Neural progenitor cell (in vitro differentiated cells): ENCODE results near the gene UBE2O. TPM values are rescaled to one million over a fixed set of nuclear protein-coding genes. Genes with fewer than 3 reads are reported as not detected.

Source experiments
- DNase-seq: peaks from one replicate; pipeline ENCODE4 v3.0.0-alpha.2; 2016; ENCODE audit warnings: low spot score
- H2AFZ ChIP-seq: fragments of 200-600 bp; sonication (generic); replicated peaks from 2 replicates; pipeline ENCODE4 v1.6.1; 2016; ENCODE audit warnings: antibody characterized with exemption
- H3F3A ChIP-seq: fragments of 200-600 bp; sonication (generic); 2 replicates; pipeline ENCODE4 v1.6.1; 2016; ENCODE audit warnings: antibody characterized with exemption, low read depth
- H3K27ac ChIP-seq: fragments of 200-600 bp; sonication (generic); 2 replicates; pipeline ENCODE4 v1.5.1; 2016; ENCODE audit warnings: mild to moderate bottlenecking
- H3K27me3 ChIP-seq: fragments of 200-600 bp; sonication (generic); 2 replicates; pipeline ENCODE4 v1.6.1; 2016; ENCODE audit warnings: mild to moderate bottlenecking, moderate library complexity
- H3K36me3 ChIP-seq: fragments of 200-600 bp; sonication (generic); 2 replicates; pipeline ENCODE4 v1.5.1; 2016
- H3K4me1 ChIP-seq: fragments of 200-600 bp; sonication (generic); 2 replicates; pipeline ENCODE4 v1.6.1; 2016; ENCODE audit warnings: mixed run types
- H3K4me2 ChIP-seq: fragments of 200-600 bp; sonication (generic); 2 replicates; pipeline ENCODE4 v1.6.1; 2016
- H3K4me3 ChIP-seq: fragments of 200-600 bp; sonication (generic); 2 replicates; pipeline ENCODE4 v1.5.1; 2016
- H3K79me2 ChIP-seq: fragments of 200-600 bp; sonication (generic); 2 replicates; pipeline ENCODE4 v1.6.1; 2016; ENCODE audit warnings: low read depth
- H3K9ac ChIP-seq: fragments of 200-600 bp; sonication (generic); 2 replicates; pipeline ENCODE4 v1.6.1; 2016
- H3K9me3 ChIP-seq: fragments of 200-600 bp; sonication (generic); 2 replicates; pipeline ENCODE4 v1.5.1; 2016; ENCODE audit warnings: low read depth
- H4K20me1 ChIP-seq: fragments of 200-600 bp; sonication (generic); 2 replicates; pipeline ENCODE4 v1.6.1; 2016; ENCODE audit warnings: low read depth
- H3K27ac Mint-ChIP-seq: 3 replicates; pipeline ENCODE4 v1.8.0; 2021; ENCODE audit warnings: mixed read lengths
- H3K27me3 Mint-ChIP-seq: 2 replicates; pipeline ENCODE4 v1.8.0; 2022; ENCODE audit warnings: low read depth, mild to moderate bottlenecking, inconsistent platforms, moderate library complexity, mixed read lengths; ENCODE audit not compliant: insufficient read depth
- H3K36me3 Mint-ChIP-seq: 3 replicates; pipeline ENCODE4 v1.8.0; 2021; ENCODE audit warnings: mixed read lengths
- H3K4me1 Mint-ChIP-seq: 3 replicates; pipeline ENCODE4 v1.8.0; 2021; ENCODE audit warnings: mixed read lengths
- H3K4me3 Mint-ChIP-seq: 3 replicates; pipeline ENCODE4 v1.8.0; 2021; ENCODE audit warnings: mild to moderate bottlenecking, moderate library complexity, mixed read lengths
- H3K9me3 Mint-ChIP-seq: 3 replicates; pipeline ENCODE4 v1.8.0; 2020; ENCODE audit warnings: mixed read lengths
- EZH2 ChIP-seq: fragments of 200-600 bp; sonication (generic); IDR thresholded peaks from 2 replicates; pipeline ENCODE4 v1.6.1; 2017; ENCODE audit warnings: antibody characterized with exemption, mild to moderate bottlenecking, moderate library complexity
- EZH2phosphoT487 ChIP-seq: fragments of 200-600 bp; sonication (generic); IDR thresholded peaks from 2 replicates; pipeline ENCODE4 v1.6.1; 2017; ENCODE audit warnings: antibody characterized with exemption
- total RNA-seq: library from RNA; depleted of rRNA; stranded (reverse); fragments of >200 nt; gene quantifications from 2 replicates; pipeline ENCODE4 v1.2.3, GENCODE V29; 2015; ENCODE audit warnings: low replicate concordance
- TF ChIP-seq, protein P1 (sequence below): fragments of 200-600 bp; sonication (generic); IDR thresholded peaks from 2 replicates; pipeline ENCODE4 v1.5.1; 2017; ENCODE audit warnings: antibody characterized with exemption, mild to moderate bottlenecking

The UBE2O gene
- total RNA-seq, 1 donor from 2014 or later, result 20.6 TPM

GRCh38 chr17:76431509-76431908 lies 21.4 kb downstream of the UBE2O start:
- H4K20me1 ChIP-seq, result peaks cover 84% of the 10 kb centered on the region
- H3K27ac Mint-ChIP-seq, result no peak overlapping the region
- no peak for DNase-seq

DNA sequence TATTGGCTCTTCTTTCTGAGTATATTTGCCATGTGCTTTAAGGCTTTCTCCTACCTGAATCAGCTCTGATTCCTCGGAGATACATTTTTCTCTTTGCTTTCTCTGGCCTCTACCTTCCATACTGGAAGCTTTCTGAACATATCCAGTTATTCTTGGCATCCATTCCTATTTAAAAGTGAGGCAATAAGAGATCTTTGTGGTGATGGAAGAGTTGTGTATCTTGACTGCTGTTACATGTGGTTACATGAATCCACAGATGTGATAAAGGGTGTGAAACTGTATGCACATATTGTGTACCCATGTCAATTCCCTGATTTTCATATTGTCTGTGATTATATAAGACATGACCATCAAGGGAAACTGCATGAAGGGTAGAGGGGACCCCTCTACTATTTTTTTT lies 24.4 kb downstream of the UBE2O start:
- H3K79me2 ChIP-seq, result peaks cover 80% of the 10 kb centered on the region

More at GRCh38 chr17:76431509-76431908, 21.4 kb downstream of the UBE2O start:
- Histone ChIP-seq H3K27me3 (no peaks in the 10 kb centered on the region), H3K4me3 (no peak overlapping the region), H3K79me2 (peaks cover 84% of the 10 kb centered on the region), H3F3A (peaks cover 8% of the 10 kb centered on the region), H3K9ac (no peak overlapping the region), H2AFZ (no peak overlapping the region), H3K27ac (no peak overlapping the region), H3K36me3 (no peaks in the 10 kb centered on the region), H3K4me1 (peaks cover 17% of the 10 kb centered on the region), H3K9me3 (no peaks in the 10 kb centered on the region), H3K4me2 (no peak overlapping the region)
- Mint-ChIP-seq H3K4me1 (peaks cover 19% of the 10 kb centered on the region), H3K9me3 (peaks cover 5% of the 10 kb centered on the region), H3K27me3 (no peaks in the 10 kb centered on the region), H3K36me3 (peaks cover 16% of the 10 kb centered on the region), H3K4me3 (no peak overlapping the region)
- TF ChIP-seq, protein P1, sequence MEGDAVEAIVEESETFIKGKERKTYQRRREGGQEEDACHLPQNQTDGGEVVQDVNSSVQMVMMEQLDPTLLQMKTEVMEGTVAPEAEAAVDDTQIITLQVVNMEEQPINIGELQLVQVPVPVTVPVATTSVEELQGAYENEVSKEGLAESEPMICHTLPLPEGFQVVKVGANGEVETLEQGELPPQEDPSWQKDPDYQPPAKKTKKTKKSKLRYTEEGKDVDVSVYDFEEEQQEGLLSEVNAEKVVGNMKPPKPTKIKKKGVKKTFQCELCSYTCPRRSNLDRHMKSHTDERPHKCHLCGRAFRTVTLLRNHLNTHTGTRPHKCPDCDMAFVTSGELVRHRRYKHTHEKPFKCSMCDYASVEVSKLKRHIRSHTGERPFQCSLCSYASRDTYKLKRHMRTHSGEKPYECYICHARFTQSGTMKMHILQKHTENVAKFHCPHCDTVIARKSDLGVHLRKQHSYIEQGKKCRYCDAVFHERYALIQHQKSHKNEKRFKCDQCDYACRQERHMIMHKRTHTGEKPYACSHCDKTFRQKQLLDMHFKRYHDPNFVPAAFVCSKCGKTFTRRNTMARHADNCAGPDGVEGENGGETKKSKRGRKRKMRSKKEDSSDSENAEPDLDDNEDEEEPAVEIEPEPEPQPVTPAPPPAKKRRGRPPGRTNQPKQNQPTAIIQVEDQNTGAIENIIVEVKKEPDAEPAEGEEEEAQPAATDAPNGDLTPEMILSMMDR, result no peak
- TF ChIP-seq EZH2phosphoT487 (no peak), EZH2 (no peak)

DNA sequence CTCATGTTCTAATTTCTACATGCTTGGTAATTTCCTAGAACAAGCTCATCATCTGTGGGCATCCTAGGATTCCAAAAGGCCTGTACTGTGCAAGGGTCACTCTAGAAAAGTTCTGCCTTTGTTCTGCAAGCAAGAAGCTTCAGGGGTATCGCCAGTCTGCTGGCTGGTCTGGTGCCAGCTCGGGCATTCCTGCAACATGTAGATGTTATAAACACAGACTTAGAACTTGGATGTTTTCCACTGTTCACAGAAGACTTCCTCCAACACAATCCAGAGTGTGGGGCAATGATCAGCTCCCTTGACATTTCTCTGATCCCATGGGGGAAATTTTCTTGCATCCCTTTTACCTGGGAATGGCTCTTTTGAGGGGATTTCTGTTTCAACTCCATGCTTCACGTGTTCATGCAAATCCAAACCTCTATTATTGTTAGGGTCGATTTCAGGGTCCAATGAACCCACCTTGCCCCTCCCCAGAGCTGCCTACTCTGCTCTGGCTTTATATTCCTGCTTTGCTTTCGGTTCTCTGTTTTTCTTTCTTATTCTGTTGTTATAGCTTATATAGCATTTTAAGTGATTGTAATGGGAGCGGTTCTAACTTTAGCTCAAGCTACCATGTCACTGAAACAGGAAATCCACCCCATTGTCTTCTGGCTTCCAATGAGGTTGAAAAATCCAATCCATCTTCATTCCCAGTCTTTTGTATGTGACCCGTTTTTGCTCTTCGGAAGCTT lies 25.3 kb downstream of the UBE2O start:
- Histone ChIP-seq H3K27me3 (no peaks in the 10 kb centered on the region), H3K9me3 (no peaks in the 10 kb centered on the region), H3F3A (peaks cover 6% of the 10 kb centered on the region), H3K36me3 (no peaks in the 10 kb centered on the region), H3K9ac (no peak overlapping the region), H3K79me2 (peaks cover 71% of the 10 kb centered on the region), H3K4me3 (no peak overlapping the region), H3K27ac (no peak overlapping the region), H2AFZ (no peak overlapping the region), H3K4me2 (no peak overlapping the region), H3K4me1 (peaks cover 17% of the 10 kb centered on the region), H4K20me1 (peaks cover 63% of the 10 kb centered on the region)
- Mint-ChIP-seq H3K27me3 (no peaks in the 10 kb centered on the region), H3K9me3 (peaks cover 11% of the 10 kb centered on the region), H3K4me3 (no peak overlapping the region), H3K36me3 (peaks cover 9% of the 10 kb centered on the region), H3K4me1 (peaks cover 14% of the 10 kb centered on the region), H3K27ac (no peak overlapping the region)
- no peak for TF ChIP-seq EZH2
- TF ChIP-seq, protein P1, result no peak
- TF ChIP-seq EZH2phosphoT487, result no peak
- no peak for DNase-seq

More for the DNA sequence above, 24.4 kb downstream of the UBE2O start:
- no peak overlapping the region for H2AFZ ChIP-seq
- TF ChIP-seq EZH2phosphoT487 (no peak), EZH2 (no peak)
- TF ChIP-seq, protein P1, result no peak
- no peak overlapping the region for H3K4me3 ChIP-seq
- Mint-ChIP-seq H3K27me3 (no peaks in the 10 kb centered on the region), H3K36me3 (peaks cover 7% of the 10 kb centered on the region), H3K9me3 (peaks cover 7% of the 10 kb centered on the region), H3K4me1 (peaks cover 14% of the 10 kb centered on the region), H3K4me3 (no peak overlapping the region), H3K27ac (no peak overlapping the region)
- H4K20me1 ChIP-seq, result peaks cover 65% of the 10 kb centered on the region
- H3K36me3 ChIP-seq, result no peaks in the 10 kb centered on the region
- H3K9ac ChIP-seq, result no peak overlapping the region
- no peak for DNase-seq
- no peak overlapping the region for H3K4me2 ChIP-seq
- no peaks in the 10 kb centered on the region for H3K27me3 ChIP-seq
- H3K9me3 ChIP-seq, result no peaks in the 10 kb centered on the region
- H3F3A ChIP-seq, result peaks cover 8% of the 10 kb centered on the region
- peaks cover 17% of the 10 kb centered on the region for H3K4me1 ChIP-seq
- no peak overlapping the region for H3K27ac ChIP-seq
